H9 (cell line): Measurements from ENCODE around the gene VSIG8. TPM values are rescaled to one million over a fixed set of nuclear protein-coding genes. Genes with fewer than 3 reads are reported as not detected.

Source experiments
- DNase-seq: peaks from one replicate; pipeline ENCODE4 v3.0.0-alpha.2; 2017
- H2AFZ ChIP-seq: one replicate; pipeline ENCODE4 v1.6.1; 2013; ENCODE audit warnings: mild to moderate bottlenecking, low read length, control low read depth, moderate library complexity
- H2AK5ac ChIP-seq: 2 replicates; pipeline ENCODE4 v1.6.1; 2013; ENCODE audit warnings: low read length, control low read depth, mixed read lengths; ENCODE audit not compliant: insufficient read length
- H2BK120ac ChIP-seq: one replicate; pipeline ENCODE4 v1.6.1; 2013; ENCODE audit warnings: low read depth, mild to moderate bottlenecking, low read length, control low read depth, inconsistent platforms; ENCODE audit not compliant: poor library complexity, severe bottlenecking
- H2BK12ac ChIP-seq: 2 replicates; pipeline ENCODE4 v1.6.1; 2013; ENCODE audit warnings: low read length, control low read depth, mixed read lengths, low read depth; ENCODE audit not compliant: insufficient read length
- H2BK15ac ChIP-seq: 2 replicates; pipeline ENCODE4 v1.6.1; 2013; ENCODE audit warnings: low read depth, low read length, control low read depth
- H2BK20ac ChIP-seq: one replicate; pipeline ENCODE4 v1.6.1; 2013; ENCODE audit warnings: low read depth, mild to moderate bottlenecking, low read length, control low read depth, inconsistent platforms; ENCODE audit not compliant: poor library complexity, severe bottlenecking
- H2BK5ac ChIP-seq: 2 replicates; pipeline ENCODE4 v1.6.1; 2013; ENCODE audit warnings: low read length, control low read depth, mixed read lengths; ENCODE audit not compliant: insufficient read length
- H3K14ac ChIP-seq: 2 replicates; pipeline ENCODE4 v1.6.1; 2013; ENCODE audit warnings: low read length, control low read depth; ENCODE audit not compliant: insufficient read depth
- H3K18ac ChIP-seq: 2 replicates; pipeline ENCODE4 v1.6.1; 2013; ENCODE audit warnings: low read depth, mild to moderate bottlenecking, mixed read lengths, low read length, control low read depth; ENCODE audit not compliant: insufficient read length
- H3K23ac ChIP-seq: 2 replicates; pipeline ENCODE4 v1.6.1; 2013; ENCODE audit warnings: low read length, control low read depth, mixed read lengths, low read depth; ENCODE audit not compliant: insufficient read length
- H3K23me2 ChIP-seq: 2 replicates; pipeline ENCODE4 v1.6.1; 2013; ENCODE audit warnings: low read depth, mild to moderate bottlenecking, mixed read lengths, low read length, control low read depth; ENCODE audit not compliant: insufficient read length, poor library complexity, severe bottlenecking
- H3K27ac ChIP-seq: 2 replicates; pipeline ENCODE4 v1.5.1; 2013; ENCODE audit warnings: low read length, control low read depth, mixed read lengths, low read depth; ENCODE audit not compliant: insufficient read length
- H3K27me3 ChIP-seq: 2 replicates; pipeline ENCODE4 v1.6.1; 2013; ENCODE audit warnings: low read length, control low read depth, inconsistent platforms; ENCODE audit not compliant: insufficient read depth
- H3K4ac ChIP-seq: 2 replicates; pipeline ENCODE4 v1.6.1; 2013; ENCODE audit warnings: low read depth, mild to moderate bottlenecking, control low read depth, inconsistent platforms, low read length, moderate library complexity
- H3K4me1 ChIP-seq: 2 replicates; pipeline ENCODE4 v1.6.1; 2013; ENCODE audit warnings: low read length, control low read depth, inconsistent platforms; ENCODE audit not compliant: insufficient read depth
- H3K4me2 ChIP-seq: 2 replicates; pipeline ENCODE4 v1.6.1; 2013; ENCODE audit warnings: low read length, control low read depth, mixed read lengths; ENCODE audit not compliant: insufficient read length, insufficient read depth
- H3K56ac ChIP-seq: 2 replicates; pipeline ENCODE4 v1.6.1; 2013; ENCODE audit warnings: low read depth, mild to moderate bottlenecking, mixed read lengths, low read length, control low read depth; ENCODE audit not compliant: insufficient read length
- H3K79me1 ChIP-seq: 2 replicates; pipeline ENCODE4 v1.6.1; 2013; ENCODE audit warnings: low read depth, mild to moderate bottlenecking, moderate library complexity, low read length, control low read depth, inconsistent platforms; ENCODE audit not compliant: insufficient read depth, poor library complexity, severe bottlenecking
- H3K79me2 ChIP-seq: 2 replicates; pipeline ENCODE4 v1.6.1; 2013; ENCODE audit warnings: low read length, control low read depth, inconsistent platforms; ENCODE audit not compliant: insufficient read depth
- H3K9ac ChIP-seq: 2 replicates; pipeline ENCODE4 v1.6.1; 2013; ENCODE audit warnings: low read length, control low read depth, mixed read lengths; ENCODE audit not compliant: insufficient read length; ENCODE audit errors: extremely low read depth
- H3K9me3 ChIP-seq: one replicate; pipeline ENCODE4 v1.6.1; 2013; ENCODE audit warnings: low read depth, low read length, inconsistent platforms; ENCODE audit not compliant: control insufficient read depth
- H3T11ph ChIP-seq: one replicate; pipeline ENCODE4 v1.6.1; 2013; ENCODE audit warnings: mild to moderate bottlenecking, low read length, control low read depth, inconsistent platforms
- H4K20me1 ChIP-seq: one replicate; pipeline ENCODE4 v1.6.1; 2013; ENCODE audit not compliant: control insufficient read depth, insufficient read length, insufficient read depth
- H4K5ac ChIP-seq: 2 replicates; pipeline ENCODE4 v1.6.1; 2013; ENCODE audit warnings: low read depth, mild to moderate bottlenecking, mixed read lengths, low read length, control low read depth; ENCODE audit not compliant: insufficient read length
- H4K8ac ChIP-seq: replicated peaks from 2 replicates; pipeline ENCODE4 v1.6.1; 2013; ENCODE audit warnings: low read length, control low read depth, mixed read lengths, low read depth; ENCODE audit not compliant: insufficient read length
- H4K91ac ChIP-seq: 2 replicates; pipeline ENCODE4 v1.6.1; 2013; ENCODE audit warnings: low read depth, mild to moderate bottlenecking, moderate library complexity, mixed read lengths, low read length, control low read depth; ENCODE audit not compliant: insufficient read length
- H3K27ac Mint-ChIP-seq, 3 experiments: 2 replicates in 2 of 3; 3 replicates in 1 of 3; pipeline ENCODE4 v1.8.0; 2020 to 2021; ENCODE audit warnings: mixed read lengths in 3 of 3, mild to moderate bottlenecking in 1 of 3, moderate library complexity in 1 of 3
- H3K27me3 Mint-ChIP-seq: 2 replicates; pipeline ENCODE4 v1.8.0; 2021; ENCODE audit warnings: low read depth, mild to moderate bottlenecking, moderate library complexity, mixed read lengths
- H3K36me3 Mint-ChIP-seq, 3 experiments: 2 replicates in 2 of 3; 3 replicates in 1 of 3; pipeline ENCODE4 v1.8.0; 2020 to 2021; ENCODE audit warnings: low read depth in 3 of 3, mixed read lengths in 3 of 3; ENCODE audit not compliant: insufficient read depth in 1 of 3
- H3K4me1 Mint-ChIP-seq, 2 experiments: 2 replicates each; pipeline ENCODE4 v1.8.0; 2020; ENCODE audit warnings: mixed read lengths in 2 of 2
- H3K4me3 Mint-ChIP-seq, 2 experiments: 2 replicates in 1 of 2; 3 replicates in 1 of 2; pipeline ENCODE4 v1.8.0; 2020 to 2021; ENCODE audit warnings: mild to moderate bottlenecking in 2 of 2, mixed read lengths in 2 of 2, moderate library complexity in 1 of 2
- H3K9me3 Mint-ChIP-seq, 2 experiments: 2 replicates in 1 of 2; 3 replicates in 1 of 2; pipeline ENCODE4 v1.8.0; 2020; ENCODE audit warnings: mild to moderate bottlenecking in 2 of 2, mixed read lengths in 2 of 2, moderate library complexity in 1 of 2
- WGBS: extraction: QIAGEN DNeasy Blood & Tissue Kit; methylation state at CpG from one replicate; pipeline ENCODE4 v1.1.7; 2013; ENCODE audit warnings: missing lambda C conversion rate, low lambda C conversion rate, mixed read lengths; ENCODE audit not compliant: insufficient read length; ENCODE audit errors: extremely low coverage; 5-methylcytosine and 5-hydroxymethylcytosine counted together
- total RNA-seq: library from RNA; stranded (reverse); gene quantifications from 2 replicates; pipeline ENCODE4 v1.2.1, GENCODE V29; 2021
- TF ChIP-seq, protein P1 (sequence below): fragments of 200-600 bp; sonication (generic); conservative IDR thresholded peaks from 3 replicates; pipeline ENCODE4 v1.8.0; 2021; ENCODE audit warnings: antibody characterized with exemption, mild to moderate bottlenecking

VSIG8 gene
- total RNA-seq, 1 experiment from 2014 or later, result not detected

DNA sequence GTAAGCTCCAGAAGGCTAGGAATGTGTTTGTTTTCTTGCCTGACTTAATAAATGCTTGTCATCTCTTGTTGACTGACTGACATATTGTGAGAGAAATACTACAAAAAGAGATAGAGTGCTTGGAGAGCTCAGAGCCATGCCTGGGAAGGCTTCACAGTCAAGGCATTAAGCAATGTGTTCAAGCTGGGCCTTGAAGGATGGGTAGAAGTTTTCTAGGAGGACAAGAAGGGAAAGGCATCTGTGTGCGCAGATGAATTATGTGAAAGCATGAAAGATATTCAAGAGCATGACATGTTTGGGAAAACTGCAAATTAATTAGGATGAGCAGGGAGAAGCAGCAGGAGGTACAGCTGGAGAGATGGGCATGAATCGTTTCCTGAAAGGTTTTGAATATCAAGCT, 30.1 kb downstream of the VSIG8 start:
- no peak overlapping the region for H4K5ac ChIP-seq
- H4K91ac ChIP-seq, result no peak overlapping the region
- H3K56ac ChIP-seq, result no peak overlapping the region
- DNase-seq, result no peak
- no peaks in the 10 kb centered on the region for H3K79me2 ChIP-seq
- H2BK5ac ChIP-seq, result no peak overlapping the region
- no peak overlapping the region for H2AK5ac ChIP-seq
- TF ChIP-seq, protein P1, sequence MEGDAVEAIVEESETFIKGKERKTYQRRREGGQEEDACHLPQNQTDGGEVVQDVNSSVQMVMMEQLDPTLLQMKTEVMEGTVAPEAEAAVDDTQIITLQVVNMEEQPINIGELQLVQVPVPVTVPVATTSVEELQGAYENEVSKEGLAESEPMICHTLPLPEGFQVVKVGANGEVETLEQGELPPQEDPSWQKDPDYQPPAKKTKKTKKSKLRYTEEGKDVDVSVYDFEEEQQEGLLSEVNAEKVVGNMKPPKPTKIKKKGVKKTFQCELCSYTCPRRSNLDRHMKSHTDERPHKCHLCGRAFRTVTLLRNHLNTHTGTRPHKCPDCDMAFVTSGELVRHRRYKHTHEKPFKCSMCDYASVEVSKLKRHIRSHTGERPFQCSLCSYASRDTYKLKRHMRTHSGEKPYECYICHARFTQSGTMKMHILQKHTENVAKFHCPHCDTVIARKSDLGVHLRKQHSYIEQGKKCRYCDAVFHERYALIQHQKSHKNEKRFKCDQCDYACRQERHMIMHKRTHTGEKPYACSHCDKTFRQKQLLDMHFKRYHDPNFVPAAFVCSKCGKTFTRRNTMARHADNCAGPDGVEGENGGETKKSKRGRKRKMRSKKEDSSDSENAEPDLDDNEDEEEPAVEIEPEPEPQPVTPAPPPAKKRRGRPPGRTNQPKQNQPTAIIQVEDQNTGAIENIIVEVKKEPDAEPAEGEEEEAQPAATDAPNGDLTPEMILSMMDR, result no peak
- no peak overlapping the region for H3K27ac ChIP-seq
- no peak overlapping the region for H4K8ac ChIP-seq
- H3K27ac Mint-ChIP-seq, result peak overlapping the region in 1 of 3 experiments; percentile 26; a peak in 2 of 7 replicates
- no peaks in the 10 kb centered on the region for H3K4me1 ChIP-seq
- no peak overlapping the region for H3K4ac ChIP-seq
- H3T11ph ChIP-seq, result no peak overlapping the region
- no peak overlapping the region for H3K14ac ChIP-seq
- no peak overlapping the region for H3K18ac ChIP-seq
- H3K23me2 ChIP-seq, result no peaks in the 10 kb centered on the region
- no peaks in the 10 kb centered on the region for H3K9me3 ChIP-seq
- H2BK20ac ChIP-seq, result no peak overlapping the region
- peaks cover 19 to 20% of the 10 kb centered on the region in 2 experiments for H3K4me1 Mint-ChIP-seq
- H3K9ac ChIP-seq, result no peak overlapping the region
- H3K23ac ChIP-seq, result no peak overlapping the region
- no peak overlapping the region for H3K4me3 Mint-ChIP-seq
- no peak overlapping the region for H2AFZ ChIP-seq
- H3K79me1 ChIP-seq, result no peaks in the 10 kb centered on the region
- no peak overlapping the region for H2BK12ac ChIP-seq
- H4K20me1 ChIP-seq, result no peaks in the 10 kb centered on the region
- no peak overlapping the region for H2BK15ac ChIP-seq
- no peak overlapping the region for H2BK120ac ChIP-seq
- H3K4me2 ChIP-seq, result no peak overlapping the region
- peaks cover 46% of the 10 kb centered on the region for H3K27me3 Mint-ChIP-seq
- H3K27me3 ChIP-seq, result no peaks in the 10 kb centered on the region
- H3K36me3 Mint-ChIP-seq, result no peaks in the 10 kb centered on the region
- no CpG with 5 or more reads among the region's 2 CpGs for WGBS
- H3K9me3 Mint-ChIP-seq, result no peaks in the 10 kb centered on the region
